HG02623 (cell line): ENCODE data around the gene FOXO3.

Source experiments
- ATAC-seq: cut with Tn5 transposase; IDR thresholded peaks from one replicate; pipeline ENCODE4 v1.9.1; 2021; ENCODE audit warnings: moderate library complexity; ENCODE audit not compliant: unreplicated experiment

FOXO3 gene

DNA sequence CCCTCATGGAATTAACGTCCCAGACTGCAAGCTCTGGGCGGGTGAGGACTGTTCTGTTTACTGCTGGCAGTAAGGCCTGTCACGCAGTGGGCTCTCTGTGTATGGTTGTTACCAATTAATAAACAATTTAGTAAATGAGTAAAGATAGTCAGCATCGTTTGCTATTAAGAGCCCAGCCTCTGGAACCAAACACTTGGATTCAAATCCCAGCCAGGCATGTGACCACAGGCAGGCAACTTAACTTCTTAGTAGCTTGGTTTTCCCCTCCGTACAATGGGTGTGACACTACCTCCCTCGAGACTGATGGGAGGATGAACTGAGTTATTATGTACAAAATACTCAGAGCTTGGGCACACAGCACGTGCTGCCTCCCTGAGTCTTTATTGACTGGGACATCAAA, 149.8 kb downstream of the FOXO3 start:
- no peak for ATAC-seq

DNA sequence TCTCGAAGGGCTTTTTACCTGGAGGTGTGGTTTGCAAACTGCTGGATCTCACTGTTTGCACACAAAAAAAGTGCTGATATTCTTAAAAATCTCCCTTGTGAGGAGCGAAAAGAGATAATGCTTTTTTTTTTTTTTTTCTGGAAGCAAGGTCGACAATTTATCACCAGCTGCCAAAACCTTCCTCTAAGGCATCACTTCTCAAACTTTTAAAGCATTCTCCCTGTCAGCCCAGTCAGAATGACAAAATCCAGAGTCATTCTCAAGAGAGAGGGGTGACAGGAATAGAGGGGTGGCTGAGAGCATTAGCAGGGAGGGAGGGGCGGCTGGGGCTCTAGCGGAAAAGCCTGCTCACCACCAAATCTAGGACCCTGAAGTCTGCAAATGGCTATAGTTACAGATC, 150.4 kb downstream of the FOXO3 start:
- no peak for ATAC-seq

DNA sequence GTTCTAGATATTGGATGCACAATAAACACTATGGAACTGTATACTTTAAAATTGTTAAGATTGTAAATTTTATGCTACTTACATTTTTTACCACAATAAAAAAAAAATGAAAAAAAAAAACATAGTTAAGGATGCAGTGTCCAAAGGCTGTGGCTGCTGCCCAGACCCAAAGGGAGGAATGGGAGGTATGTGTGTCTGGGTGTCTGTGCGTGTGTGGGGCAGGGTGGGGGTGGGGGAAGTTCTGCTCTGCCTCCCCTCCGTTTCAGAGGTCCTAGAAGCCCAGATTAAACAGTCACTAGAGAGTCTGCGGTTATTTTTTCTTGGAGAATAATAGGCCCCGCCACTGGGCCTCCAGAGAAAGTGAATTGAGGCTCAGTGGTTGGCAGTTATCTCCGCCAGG, 151.1 kb downstream of the FOXO3 start:
- ATAC-seq: no peak

DNA sequence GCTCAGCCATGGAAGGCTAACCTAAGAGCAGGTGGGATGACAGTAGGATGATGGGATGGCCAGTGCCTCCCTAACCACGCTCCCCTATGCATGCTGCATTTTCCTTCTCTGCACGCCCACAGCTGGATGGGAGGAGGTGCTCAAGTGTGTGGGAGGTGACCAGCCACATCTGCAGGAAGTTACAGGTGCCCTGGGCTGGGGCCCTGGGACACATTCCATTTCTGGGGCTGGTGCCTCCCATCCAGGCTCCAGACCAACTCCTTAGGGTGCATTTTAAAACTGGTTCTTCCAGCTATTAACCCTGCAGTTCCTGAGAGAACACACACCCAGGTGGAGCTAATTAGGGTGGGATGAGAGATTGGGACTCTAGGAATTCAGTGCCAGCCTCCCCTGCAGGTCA, 152.2 kb downstream of the FOXO3 start:
- ATAC-seq: no peak

DNA sequence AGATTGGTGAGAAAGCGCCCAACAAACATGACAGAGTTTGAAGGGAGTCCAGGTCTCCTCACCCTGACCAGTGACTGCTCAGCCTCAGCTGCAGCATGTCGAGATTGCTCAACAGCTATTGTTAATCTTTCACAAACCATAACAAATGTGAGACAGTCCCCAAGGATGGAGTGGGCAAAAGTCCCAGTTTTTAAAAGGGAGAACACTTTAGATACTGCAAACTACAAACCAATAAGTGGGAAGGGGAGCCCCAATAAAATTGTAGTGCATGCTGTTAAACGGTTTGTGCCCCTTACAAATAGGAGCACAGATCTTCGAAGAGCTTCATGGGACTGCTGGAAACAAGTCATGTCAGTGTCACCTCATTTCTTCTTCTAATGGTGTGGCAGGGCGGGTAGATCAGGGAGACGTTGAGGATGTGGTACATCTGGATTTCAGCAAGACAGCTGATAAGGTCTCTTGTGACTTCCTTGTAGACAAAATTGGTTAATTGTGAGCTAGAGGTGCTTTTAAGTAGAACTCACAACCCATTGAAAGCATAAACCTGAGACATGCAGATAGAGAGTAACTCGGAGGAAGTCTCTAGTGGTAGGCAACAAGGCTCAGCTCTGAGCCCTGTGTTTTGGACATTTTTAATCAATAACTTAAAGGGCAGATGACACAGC, 153.5 kb downstream of the FOXO3 start:
- ATAC-seq: no peak

DNA sequence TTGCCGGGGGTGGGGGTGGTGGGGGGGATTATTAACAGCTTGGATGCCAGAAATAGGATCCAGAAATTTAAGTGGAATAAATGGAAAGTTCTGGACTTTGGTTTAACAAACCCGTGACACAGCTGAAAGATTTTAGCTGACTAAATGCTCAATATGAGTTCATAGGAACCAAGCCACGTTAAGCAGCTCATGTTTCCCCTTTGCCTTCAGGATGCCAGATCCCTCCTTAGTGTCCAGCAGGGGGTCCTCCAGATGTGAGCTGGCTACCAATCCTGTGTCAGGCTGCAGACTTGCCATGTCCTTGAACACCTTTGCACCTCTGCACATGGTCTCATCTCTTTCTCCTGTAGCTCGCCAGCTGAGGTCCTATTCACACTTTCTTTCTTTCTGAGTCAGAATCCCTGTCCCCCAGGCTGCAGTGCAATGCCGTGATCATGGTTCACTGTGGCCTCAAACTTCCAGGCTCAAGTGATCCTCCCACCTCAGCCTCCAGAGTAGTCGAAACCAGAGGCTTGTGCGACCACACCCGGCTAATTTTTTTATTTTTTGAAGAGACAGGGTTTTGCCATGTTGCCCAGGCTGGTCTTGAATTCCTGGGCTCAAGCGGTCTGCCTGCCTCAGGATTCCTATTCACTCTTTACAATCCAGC, 154.2 kb downstream of the FOXO3 start:
- no peak for ATAC-seq

DNA sequence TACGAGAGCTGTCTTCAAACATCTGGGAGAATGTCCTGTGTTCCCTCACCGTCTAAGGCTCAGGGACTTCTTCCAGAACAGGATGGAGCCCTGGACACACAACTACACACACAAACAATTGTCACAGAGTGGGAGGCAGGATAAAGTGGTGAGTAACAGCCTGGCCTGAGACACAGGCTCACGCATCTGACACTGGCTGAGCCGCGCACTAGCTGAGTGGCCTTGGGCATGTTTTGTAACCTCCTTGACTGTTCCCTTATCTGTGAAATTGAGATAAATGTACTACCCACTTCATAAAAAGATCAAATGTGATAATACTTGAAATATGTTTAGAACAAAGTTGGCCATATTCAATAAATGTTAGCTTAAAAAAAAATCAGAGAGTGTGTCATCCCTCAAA, 155.1 kb downstream of the FOXO3 start:
- ATAC-seq: no peak

DNA sequence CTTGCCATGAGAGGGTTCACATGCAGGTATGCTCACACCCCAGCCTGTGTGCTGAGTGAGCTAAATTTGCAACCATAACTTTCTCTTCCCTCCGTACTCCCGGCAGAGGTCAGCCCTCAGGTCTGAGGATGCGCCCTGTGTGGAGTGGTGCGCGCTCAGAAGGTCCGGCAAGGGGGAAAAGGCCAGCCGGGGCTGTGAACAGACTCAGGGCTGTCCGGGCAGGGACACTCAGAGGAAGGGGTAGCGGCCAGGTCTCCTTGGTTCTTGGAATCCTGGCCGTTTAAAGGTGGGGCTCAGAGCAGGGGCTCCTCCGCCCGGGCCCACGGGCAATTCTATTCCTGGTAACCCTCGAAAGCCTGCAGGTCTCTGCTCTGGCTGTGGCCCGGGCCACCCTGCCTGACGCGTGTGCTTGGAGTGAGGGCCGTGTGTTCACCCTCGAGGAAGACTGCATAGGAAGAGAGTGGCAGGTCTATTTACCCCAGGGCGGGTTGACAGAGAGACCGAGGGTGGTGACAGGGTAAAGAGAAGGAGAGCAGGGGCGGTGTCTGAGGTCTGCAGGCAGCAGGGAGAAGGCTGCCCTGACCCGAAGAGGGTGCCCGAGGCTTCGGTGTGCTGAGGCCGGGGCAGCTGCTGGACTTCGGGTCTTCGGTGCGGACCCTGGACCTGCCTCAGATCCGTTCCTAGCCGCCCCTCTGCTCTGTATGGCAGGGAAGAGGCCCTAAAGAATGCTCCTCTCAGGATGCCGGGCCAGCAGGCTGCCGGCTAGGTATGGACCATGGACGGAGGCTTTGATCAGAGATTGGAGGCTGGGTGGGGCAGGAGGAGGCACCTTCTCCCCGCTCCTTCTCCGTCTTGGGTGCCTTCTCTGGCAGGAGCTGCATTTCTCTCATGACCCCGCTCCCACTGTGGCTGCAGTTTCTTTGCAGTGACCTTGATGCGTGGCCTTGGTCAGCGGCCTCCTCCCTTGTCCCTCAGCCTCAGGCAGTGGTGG, 156.4 kb downstream of the FOXO3 start:
- ATAC-seq: no peak

DNA sequence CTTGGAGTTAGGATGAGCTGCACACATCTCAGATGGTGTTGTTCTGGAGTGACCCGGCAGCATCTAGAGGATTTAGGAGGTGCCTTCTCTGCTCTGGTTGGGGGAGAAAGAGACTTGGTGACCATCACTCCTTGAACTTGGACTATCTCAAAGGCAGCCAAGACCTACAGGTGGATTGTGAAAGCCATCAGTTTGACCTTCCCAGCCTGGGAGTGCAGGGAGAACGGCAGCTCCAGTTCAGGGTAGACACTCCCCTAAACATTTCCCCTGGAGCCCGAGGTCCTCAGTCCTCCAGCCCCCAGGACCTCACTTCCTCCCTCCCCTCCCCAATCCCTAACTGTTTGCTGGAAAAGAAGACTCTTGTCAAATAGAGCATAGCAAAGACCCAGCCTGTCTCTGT, 158.8 kb downstream of the FOXO3 start:
- ATAC-seq: no peak

DNA sequence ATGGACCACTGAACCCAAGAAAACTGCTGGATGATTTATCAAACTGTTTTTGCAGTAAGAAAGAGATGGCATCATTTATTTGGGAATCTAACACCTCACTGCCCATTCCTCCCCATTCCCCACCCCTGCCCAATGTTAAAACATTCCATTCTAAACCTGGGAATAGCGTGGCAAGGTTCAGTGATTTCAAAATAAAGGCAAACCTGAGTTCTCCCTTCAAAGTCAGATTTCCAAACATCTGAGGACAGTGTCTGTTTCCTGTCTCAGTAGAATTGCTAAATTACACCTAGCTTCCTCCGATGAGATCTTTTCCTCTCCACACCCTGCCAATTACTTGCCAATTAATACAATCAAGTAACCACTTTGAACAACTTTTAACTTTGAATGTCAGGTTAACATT, 160.1 kb downstream of the FOXO3 start:
- no peak for ATAC-seq

DNA sequence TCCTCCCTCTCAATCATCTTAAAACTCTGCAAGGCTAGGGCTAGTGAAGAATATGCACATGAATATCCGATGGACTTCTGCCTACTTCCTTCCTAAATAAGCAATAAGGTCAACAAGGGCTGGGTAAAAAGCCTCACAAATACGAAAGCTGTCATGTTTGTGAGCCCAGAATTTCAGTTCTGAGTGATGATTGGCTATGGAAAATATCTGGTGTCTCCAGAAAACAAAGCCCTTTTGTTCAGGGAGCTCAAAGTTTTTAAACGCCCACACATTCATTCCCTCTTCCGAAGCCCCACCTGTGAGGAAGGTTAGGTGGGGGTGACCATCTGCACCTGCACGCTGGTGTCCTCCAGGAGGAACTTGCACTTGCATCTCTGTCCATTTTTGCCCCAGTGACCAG, 160.6 kb downstream of the FOXO3 start:
- ATAC-seq: no peak

DNA sequence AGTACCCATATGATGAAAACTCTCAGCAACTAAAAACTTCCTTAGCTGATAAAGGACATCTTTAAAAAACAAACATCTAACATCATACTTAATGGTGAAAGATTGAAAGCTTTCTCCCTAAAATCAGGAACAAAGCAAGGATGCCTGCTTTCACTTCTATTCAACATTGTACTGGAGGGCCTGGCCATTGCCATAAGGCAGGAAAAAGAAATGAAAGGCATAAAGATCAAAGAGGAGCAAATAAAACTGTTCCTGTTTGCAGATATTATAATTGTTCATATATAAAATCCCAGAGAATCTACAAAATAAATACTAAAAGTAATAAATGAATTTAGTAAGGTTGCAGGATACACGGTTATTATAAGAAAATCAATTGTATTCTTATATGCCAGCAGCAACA, 162.9 kb downstream of the FOXO3 start:
- no peak for ATAC-seq

DNA sequence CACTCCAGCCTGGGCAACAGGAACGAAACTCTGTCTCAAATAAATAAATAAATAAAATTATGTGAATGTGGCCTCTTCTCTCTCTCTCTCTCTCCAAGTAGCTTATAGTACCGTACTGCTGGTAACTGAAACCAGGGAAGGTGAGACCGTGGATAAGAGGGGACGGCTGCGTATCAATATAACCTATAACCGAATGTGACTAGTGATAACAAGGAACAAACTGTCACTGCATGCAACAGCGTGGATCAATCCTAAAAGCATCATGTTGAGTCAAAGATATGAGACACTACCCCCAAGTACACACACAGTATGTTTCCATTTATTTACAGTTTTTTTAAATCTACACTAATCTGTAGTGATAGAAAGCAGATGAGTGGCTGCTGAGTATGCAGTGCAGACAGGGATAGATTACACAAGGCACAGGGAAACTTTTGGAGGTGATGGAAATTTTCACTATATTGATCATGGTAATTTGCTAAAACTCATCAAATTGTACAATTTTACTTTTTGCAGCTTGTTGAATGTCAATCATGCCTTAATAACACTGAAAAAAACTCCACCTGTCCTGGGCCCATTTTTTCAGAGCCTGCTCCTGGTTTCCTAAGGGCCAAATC, 166.1 kb downstream of the FOXO3 start:
- ATAC-seq: no peak

DNA sequence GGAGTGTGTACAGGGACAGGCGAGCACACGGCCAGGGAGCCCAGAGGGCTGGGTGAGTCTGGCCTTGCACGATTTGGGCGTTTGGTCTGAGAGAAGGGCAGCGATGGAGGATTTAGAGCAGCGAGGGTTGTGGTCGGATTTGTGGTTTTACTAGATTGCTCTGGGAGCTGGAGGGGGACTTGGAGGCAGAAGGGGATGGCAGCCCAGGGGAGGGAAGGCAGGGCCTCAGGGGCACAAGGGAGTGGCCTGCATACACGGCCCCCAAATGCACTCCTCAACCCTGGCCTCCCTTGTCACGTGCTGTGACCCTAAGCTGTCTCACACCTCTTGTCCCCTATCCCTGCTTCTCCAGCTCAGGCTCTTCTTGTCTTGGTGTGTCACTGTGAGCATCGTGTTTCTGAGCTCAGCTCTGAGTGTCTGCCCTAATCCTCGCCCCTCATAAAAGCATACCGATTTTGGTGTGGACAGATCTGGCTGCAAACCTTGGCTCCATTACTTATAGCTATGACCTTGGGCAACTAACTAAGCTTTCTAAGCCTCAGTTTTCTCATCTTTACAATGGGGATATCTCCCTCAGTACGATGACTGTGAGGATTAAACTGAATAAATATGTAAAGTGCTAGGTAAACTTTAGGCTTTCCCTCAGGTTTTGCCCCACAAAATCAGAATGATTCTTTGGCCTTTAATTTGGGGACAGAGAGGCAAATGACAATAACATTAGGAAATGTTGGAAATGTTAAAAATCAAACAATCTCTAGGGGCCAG, 167.4 kb downstream of the FOXO3 start:
- no peak for ATAC-seq

DNA sequence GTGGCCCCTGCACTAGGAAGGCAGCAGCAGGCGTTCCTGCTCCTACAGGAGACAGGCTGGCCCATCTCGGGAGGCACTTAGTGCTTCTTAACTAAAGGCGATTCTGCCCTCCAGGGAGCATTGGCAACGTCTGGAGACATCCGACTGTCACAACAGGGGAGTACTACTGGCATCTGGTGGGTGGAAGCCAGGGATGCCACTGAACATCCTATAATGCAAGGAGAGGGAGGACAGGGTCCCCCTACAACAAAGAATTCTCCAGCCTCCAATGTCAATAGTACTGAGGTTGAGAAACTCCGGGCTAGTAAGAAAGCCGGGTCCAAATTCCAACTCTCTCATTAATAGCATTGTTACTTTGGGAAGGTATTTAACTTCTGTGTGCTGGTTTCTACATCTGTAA, 168.1 kb downstream of the FOXO3 start:
- ATAC-seq: no peak

DNA sequence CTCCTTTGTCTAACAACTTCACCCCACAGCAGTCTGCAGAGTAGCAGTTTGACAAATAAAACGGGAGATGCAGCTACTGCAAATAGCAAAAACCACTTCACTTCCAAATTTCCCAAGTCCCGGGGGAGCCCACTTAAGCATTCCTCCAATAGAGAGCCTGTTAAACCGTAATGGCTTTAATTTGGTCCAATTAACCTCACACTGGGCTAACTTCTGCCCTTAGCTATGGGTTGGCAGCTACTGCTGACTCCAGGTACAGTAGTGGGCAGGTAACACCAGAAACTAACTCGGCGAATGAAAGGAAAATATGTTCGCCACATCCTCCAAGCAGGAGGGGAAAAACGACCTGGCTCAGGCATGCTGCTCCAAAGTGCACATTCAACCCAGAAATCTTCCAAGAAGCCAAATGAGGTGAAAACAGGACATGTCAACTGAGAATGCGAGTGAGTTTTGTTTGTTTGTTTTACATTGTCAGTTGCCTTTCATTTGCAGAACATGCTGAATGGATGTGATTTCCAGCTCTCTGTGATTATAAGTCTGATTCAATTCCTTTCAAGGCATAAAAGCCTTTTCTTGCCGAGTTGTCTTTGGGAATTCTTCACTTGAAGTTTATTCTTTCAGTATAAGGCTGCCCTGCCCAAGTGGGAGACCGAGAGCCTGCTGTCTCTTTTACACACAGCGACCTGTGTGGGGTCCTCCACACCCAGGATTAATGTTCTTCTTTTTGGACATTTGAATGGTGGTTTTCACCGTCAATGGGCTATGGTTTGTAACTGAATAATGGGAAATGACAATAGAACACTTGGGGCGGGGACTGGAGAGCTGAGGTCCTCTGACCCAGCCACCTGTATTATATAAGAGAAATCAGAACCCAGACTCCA, 170.2 kb downstream of the FOXO3 start:
- ATAC-seq: no peak

DNA sequence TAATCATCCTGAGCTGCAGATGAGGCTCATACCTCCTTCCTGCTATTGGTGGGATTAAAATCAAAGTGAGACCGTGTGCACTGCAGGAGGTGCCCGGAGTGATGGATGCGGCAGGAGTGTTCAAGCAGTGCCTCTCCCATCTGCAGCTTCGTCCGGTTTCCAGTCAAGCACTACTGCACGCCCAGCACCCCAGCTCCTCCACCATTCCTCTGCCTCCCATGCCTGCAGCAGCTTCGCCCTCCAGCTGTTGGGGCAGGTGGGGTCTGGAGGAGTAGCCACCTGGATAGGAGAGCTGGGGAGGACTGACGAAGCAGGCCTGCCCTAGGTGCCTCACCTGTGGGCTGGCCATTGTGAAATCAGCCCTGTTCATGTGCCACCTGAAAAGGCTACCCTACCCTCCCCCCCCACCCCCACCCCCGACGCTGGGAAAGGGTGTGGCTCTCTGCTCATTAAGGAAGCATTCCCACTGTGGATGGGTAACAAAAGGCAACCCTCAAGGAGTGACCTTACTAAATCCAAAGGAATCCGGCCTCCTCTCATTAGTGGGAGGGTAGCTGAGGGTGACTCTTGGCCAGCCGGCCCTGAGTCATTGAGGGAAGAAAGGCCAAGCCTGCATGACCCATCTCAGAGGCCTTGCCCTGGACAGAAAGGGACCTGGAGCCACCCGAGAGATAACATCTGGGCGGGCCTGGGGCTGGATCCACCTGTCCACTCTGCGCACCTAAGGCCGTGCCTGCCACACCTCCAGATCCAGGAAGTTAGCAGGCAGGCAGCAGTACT, 171.6 kb downstream of the FOXO3 start:
- ATAC-seq: no peak

DNA sequence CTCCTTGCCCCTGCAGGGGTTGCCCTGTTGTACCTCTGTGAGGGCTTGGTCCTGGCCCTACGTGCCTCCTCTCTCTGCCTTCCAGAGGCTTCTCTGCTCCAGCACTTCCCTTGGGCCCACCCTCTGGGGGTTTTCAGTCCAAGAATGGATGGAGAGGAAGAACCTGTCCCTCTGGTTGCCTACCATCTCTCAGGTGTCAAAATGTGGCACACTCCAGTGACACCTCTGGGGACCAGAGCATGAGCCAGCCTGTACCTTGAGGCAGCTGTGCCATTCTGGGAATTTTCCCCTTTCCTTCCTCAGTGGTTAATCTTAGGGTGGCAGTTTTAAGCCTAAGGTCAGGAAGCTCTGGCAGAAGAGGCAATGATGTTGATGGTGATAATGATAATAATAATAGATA, 172.3 kb downstream of the FOXO3 start:
- no peak for ATAC-seq

DNA sequence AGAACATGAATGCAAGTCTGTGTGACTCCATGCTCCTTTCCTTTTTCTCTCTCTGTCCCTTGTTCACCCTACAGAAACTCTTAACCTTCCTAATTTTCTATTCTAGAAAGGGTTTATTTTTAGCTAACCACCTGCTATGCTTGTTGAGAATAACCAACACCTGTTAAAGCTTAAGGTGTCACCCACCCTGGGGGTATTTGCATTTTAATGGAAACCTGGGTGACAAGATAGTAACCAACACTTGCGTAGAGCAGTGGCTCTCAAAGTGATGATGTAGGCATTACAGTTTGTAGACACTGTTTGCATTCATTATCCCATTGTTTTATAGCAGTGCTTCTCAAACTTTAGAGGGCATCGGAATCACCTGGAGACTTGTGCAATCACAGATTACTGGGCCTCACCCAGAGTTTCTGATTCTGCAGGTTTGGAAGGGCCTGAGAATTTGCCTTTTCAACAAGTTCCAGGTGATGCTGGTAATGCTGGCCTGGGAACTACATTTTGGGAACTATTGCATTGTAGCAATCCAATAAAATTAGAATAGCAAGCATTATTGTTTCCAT, 173.1 kb downstream of the FOXO3 start:
- no peak for ATAC-seq
